HG03575 (cell line): ENCODE results near the gene FBLN7.

Experiments used
- ATAC-seq: cut with Tn5 transposase; IDR thresholded peaks from one replicate; pipeline ENCODE4 v1.9.1; 2021; ENCODE audit not compliant: unreplicated experiment, insufficient number of reproducible peaks, low FRiP score; ENCODE audit errors: extremely low read depth

FBLN7 gene

GRCh38 chr2:112154246-112155117 lies 16.3 kb downstream of the FBLN7 start:
- ATAC-seq: no peak

GRCh38 chr2:112155331-112156151 lies 17.4 kb downstream of the FBLN7 start:
- no peak for ATAC-seq

- ATAC-seq: no peak
Observed at GRCh38 chr2:112156152-112156986, 18.2 kb downstream of the FBLN7 start.

- ATAC-seq: no peak
Observed at GRCh38 chr2:112157472-112157871, 19.3 kb downstream of the FBLN7 start.

GRCh38 chr2:112159454-112159921 lies 21.3 kb downstream of the FBLN7 start:
- no peak for ATAC-seq

GRCh38 chr2:112160283-112161250 lies 22.4 kb downstream of the FBLN7 start:
- ATAC-seq: no peak

- ATAC-seq: no peak
Observed at GRCh38 chr2:112161431-112162145, 23.4 kb downstream of the FBLN7 start.

GRCh38 chr2:112162341-112162740 lies 24.2 kb downstream of the FBLN7 start:
- ATAC-seq: no peak

GRCh38 chr2:112162956-112163355 lies 24.8 kb downstream of the FBLN7 start:
- no peak for ATAC-seq

GRCh38 chr2:112163541-112163981 lies 25.4 kb downstream of the FBLN7 start:
- no peak for ATAC-seq

- ATAC-seq: no peak
Observed at GRCh38 chr2:112164876-112165275, 26.7 kb downstream of the FBLN7 start.

GRCh38 chr2:112165296-112165695 lies 27.1 kb downstream of the FBLN7 start:
- no peak for ATAC-seq

- ATAC-seq: no peak
Observed at GRCh38 chr2:112166806-112167499, 28.8 kb downstream of the FBLN7 start.

GRCh38 chr2:112168422-112169124 lies 30.4 kb downstream of the FBLN7 start:
- ATAC-seq: no peak

- ATAC-seq: no peak
Observed at GRCh38 chr2:112170495-112170894, 32.3 kb downstream of the FBLN7 start.

- ATAC-seq: no peak
Observed at GRCh38 chr2:112173646-112174319, 35.6 kb downstream of the FBLN7 start.
